ENCODE data around the gene DONSON. TPM values are rescaled to one million over a fixed set of nuclear protein-coding genes. Genes with fewer than 3 reads are reported as not detected.

DONSON gene
- polyA plus RNA-seq, 2 of the 4 experiments (the other 2 are of a cell fraction): 20.7 to 32.0 TPM

DNA sequence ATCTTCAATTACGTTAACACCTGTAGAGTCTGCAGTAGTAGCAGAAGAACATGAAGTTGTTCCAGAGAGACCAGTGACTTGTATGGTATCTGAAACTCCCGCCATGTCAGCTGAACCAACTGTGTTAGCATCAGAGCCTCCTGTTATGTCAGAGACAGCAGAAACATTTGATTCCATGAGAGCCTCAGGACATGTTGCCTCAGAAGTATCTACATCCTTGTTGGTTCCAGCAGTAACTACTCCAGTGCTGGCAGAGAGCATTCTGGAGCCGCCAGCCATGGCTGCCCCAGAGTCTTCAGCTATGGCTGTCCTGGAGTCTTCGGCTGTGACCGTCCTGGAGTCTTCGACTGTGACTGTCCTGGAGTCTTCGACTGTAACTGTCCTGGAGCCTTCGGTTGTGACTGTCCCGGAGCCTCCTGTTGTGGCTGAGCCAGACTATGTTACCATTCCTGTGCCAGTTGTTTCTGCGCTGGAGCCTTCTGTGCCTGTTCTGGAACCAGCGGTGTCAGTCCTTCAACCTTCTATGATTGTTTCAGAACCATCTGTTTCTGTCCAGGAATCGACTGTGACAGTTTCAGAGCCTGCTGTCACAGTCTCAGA lies 35.4 kb downstream of the DONSON start:
- POLR2A ChIA-PET: no interaction called here
- TF ChIP-seq MAZ (IDR thresholded peaks at IDR 0.05; ENCODE audit: borderline replicate concordance, low read depth, low read length) (no peak), CBX8 (IDR thresholded peaks at IDR 0.05) (no peak), HDAC2 (IDR thresholded peaks at IDR 0.05) (no peak), ZSCAN20 (CRISPR knock-in tag; IDR thresholded peaks at IDR 0.05) (no peak), ZFP36 (IDR thresholded peaks at IDR 0.05; ENCODE audit: borderline replicate concordance, partially characterized antibody) (no peak), ZNF302 (CRISPR knock-in tag; IDR thresholded peaks at IDR 0.05) (no peak), NFE2L2 (conservative IDR thresholded peaks at IDR 0.05; ENCODE audit: low read length) (no peak), FOXS1 (CRISPR knock-in tag; IDR thresholded peaks at IDR 0.05) (no peak), ESRRA (IDR thresholded peaks at IDR 0.05; ENCODE audit: borderline replicate concordance, low read length) (no peak), HEYL (CRISPR knock-in tag; IDR thresholded peaks at IDR 0.05) (no peak), POLR2AphosphoS2 (conservative IDR thresholded peaks at IDR 0.05; ENCODE audit: low read length) (no peak)
- TF ChIP-seq, protein P1, sequence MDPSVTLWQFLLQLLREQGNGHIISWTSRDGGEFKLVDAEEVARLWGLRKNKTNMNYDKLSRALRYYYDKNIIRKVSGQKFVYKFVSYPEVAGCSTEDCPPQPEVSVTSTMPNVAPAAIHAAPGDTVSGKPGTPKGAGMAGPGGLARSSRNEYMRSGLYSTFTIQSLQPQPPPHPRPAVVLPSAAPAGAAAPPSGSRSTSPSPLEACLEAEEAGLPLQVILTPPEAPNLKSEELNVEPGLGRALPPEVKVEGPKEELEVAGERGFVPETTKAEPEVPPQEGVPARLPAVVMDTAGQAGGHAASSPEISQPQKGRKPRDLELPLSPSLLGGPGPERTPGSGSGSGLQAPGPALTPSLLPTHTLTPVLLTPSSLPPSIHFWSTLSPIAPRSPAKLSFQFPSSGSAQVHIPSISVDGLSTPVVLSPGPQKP (IDR thresholded peaks at IDR 0.05; ENCODE audit: low read depth, low read length): no peak

DNA sequence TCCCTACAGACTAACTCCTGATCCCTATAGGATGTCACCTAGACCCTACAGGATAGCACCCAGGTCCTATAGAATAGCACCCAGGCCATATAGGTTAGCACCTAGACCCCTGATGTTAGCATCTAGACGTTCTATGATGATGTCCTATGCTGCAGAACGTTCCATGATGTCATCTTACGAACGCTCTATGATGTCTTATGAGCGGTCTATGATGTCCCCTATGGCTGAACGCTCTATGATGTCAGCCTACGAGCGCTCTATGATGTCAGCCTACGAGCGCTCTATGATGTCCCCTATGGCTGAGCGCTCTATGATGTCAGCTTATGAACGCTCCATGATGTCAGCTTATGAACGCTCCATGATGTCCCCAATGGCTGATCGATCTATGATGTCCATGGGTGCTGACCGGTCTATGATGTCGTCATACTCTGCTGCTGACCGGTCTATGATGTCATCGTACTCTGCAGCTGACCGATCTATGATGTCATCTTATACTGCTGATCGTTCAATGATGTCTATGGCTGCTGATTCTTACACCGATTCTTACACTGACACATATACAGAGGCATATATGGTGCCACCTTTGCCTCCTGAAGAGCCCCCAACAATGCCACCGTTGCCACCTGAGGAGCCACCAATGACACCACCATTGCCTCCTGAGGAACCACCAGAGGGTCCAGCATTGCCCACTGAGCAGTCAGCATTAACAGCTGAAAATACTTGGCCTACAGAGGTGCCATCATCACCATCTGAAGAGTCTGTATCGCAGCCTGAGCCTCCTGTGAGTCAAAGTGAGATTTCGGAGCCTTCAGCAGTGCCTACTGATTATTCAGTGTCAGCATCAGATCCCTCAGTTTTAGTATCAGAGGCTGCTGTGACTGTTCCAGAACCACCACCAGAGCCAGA lies 36.1 kb downstream of the DONSON start:
- 96% methylated on average over 22 of the region's 24 CpGs for WGBS (ENCODE audit: missing lambda C conversion rate)
- CTCF ChIA-PET: no interaction called here
- Histone ChIP-seq H3K9me3 (no peaks in the 10 kb centered on the region), H3K27ac (no peak overlapping the region), H3K4me1 (no peaks in the 10 kb centered on the region), H3K4me3 (no peak overlapping the region), H3K4me2 (no peak overlapping the region)
- TF ChIP-seq POLR2AphosphoS2 (conservative IDR thresholded peaks at IDR 0.05; ENCODE audit: low read length) (no peak), ZFP36 (IDR thresholded peaks at IDR 0.05; ENCODE audit: borderline replicate concordance, partially characterized antibody) (no peak), NR3C1 (IDR thresholded peaks at IDR 0.05) (no peak), SMC3 (IDR thresholded peaks at IDR 0.05) (no peak), FOSL2 (IDR thresholded peaks at IDR 0.05) (no peak), FOSL2 (CRISPR knock-in tag; IDR thresholded peaks at IDR 0.05) (no peak)
- TF ChIP-seq, protein P2, sequence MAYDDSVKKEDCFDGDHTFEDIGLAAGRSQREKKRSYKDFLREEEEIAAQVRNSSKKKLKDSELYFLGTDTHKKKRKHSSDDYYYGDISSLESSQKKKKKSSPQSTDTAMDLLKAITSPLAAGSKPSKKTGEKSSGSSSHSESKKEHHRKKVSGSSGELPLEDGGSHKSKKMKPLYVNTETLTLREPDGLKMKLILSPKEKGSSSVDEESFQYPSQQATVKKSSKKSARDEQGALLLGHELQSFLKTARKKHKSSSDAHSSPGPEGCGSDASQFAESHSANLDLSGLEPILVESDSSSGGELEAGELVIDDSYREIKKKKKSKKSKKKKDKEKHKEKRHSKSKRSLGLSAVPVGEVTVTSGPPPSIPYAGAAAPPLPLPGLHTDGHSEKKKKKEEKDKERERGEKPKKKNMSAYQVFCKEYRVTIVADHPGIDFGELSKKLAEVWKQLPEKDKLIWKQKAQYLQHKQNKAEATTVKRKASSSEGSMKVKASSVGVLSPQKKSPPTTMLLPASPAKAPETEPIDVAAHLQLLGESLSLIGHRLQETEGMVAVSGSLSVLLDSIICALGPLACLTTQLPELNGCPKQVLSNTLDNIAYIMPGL (CRISPR knock-in tag; IDR thresholded peaks at IDR 0.05; ENCODE audit: borderline replicate concordance): no peak
- POLR2A ChIA-PET: no interaction called here
- ATAC-seq (no peak; a peak in 2 of 6 replicates), DNase-seq (ENCODE audit: low read depth in 1 of 2, low spot score in 1 of 2) (no peak), FAIRE-seq (no peak)

More for the DNA sequence above, 35.4 kb downstream of the DONSON start:
- ATAC-seq: peak in 1 of 2 experiments; percentile 25; a peak in 2 of 6 replicates
- no peak overlapping the region for H3K4me3 ChIP-seq
- H3K4me2 ChIP-seq: no peak overlapping the region
- CTCF ChIA-PET: no interaction called here
- no peak for FAIRE-seq
- WGBS (ENCODE audit: missing lambda C conversion rate): 92% methylated on average over 12 of the region's 12 CpGs
- no peaks in the 10 kb centered on the region for H3K9me3 ChIP-seq
- no peak for DNase-seq (ENCODE audit: low read depth in 1 of 2, low spot score in 1 of 2)
- H3K27ac ChIP-seq: no peak overlapping the region
- no peaks in the 10 kb centered on the region for H3K4me1 ChIP-seq

DNA sequence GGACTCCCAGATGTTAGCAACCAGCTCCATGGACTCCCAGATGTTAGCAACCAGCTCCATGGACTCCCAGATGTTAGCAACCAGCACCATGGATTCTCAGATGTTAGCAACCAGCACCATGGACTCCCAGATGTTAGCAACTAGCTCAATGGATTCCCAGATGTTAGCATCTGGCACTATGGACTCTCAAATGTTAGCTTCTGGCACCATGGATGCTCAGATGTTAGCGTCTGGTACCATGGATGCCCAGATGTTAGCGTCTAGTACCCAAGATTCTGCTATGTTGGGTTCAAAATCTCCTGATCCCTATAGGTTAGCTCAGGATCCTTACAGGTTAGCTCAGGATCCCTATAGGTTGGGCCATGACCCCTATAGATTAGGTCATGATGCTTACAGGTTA lies 36.8 kb downstream of the DONSON start:
- no peaks in the 10 kb centered on the region for H3K4me1 ChIP-seq
- no peaks in the 10 kb centered on the region for H3K9me3 ChIP-seq
- ChIA-PET POLR2A (interaction anchor here (0.5 kb wide), 1 partner anchor 21 kb away, joined by 4 read pairs; no protein-coding TSS in a partner anchor), CTCF (interaction anchor here (1.2 to 1.3 kb wide), 2 partner anchors 19 to 54 kb away, joined by 3 to 4 read pairs; no protein-coding TSS in a partner anchor)
- H3K27ac ChIP-seq: no peak overlapping the region
- no peak for FAIRE-seq
- no peak for ATAC-seq
- no peak for DNase-seq (ENCODE audit: low read depth in 1 of 2, low spot score in 1 of 2)
- H3K4me2 ChIP-seq: no peak overlapping the region
- no peak overlapping the region for H3K4me3 ChIP-seq
- 94% methylated on average over 2 of the region's 2 CpGs for WGBS (ENCODE audit: missing lambda C conversion rate)
- TF ChIP-seq ZNF302 (CRISPR knock-in tag; IDR thresholded peaks at IDR 0.05) (no peak), HOXA7 (CRISPR knock-in tag; IDR thresholded peaks at IDR 0.05) (no peak), CEBPB (IDR thresholded peaks at IDR 0.05) (no peak), POLR2A (IDR thresholded peaks at IDR 0.05; ENCODE audit: low read length) (no peak), JUNB (IDR thresholded peaks at IDR 0.05) (no peak), RAD21 (conservative IDR thresholded peaks at IDR 0.05 in 1 of 2, IDR thresholded peaks at IDR 0.05 in 1 of 2) (no peak), PHF8 (IDR thresholded peaks at IDR 0.05; ENCODE audit: borderline replicate concordance, low read depth) (no peak), NPAS2 (CRISPR knock-in tag; IDR thresholded peaks at IDR 0.05; ENCODE audit: borderline replicate concordance) (no peak), SREBF2 (IDR thresholded peaks at IDR 0.05) (no peak), BHLHE40 (IDR thresholded peaks at IDR 0.05; ENCODE audit: low read depth, low read length) (no peak), RNF2 (IDR thresholded peaks at IDR 0.05; ENCODE audit: borderline replicate concordance, low read depth) (no peak), FOXS1 (CRISPR knock-in tag; IDR thresholded peaks at IDR 0.05) (no peak), POLR2AphosphoS2 (conservative IDR thresholded peaks at IDR 0.05; ENCODE audit: low read length) (no peak), CBX8 (IDR thresholded peaks at IDR 0.05) (no peak), NR3C1 (IDR thresholded peaks at IDR 0.05) (no peak), RCOR1 (IDR thresholded peaks at IDR 0.05; ENCODE audit: low read depth, low read length) (no peak), CBX2 (IDR thresholded peaks at IDR 0.05; ENCODE audit: borderline replicate concordance, low read depth) (no peak)
- TF ChIP-seq, protein P3, sequence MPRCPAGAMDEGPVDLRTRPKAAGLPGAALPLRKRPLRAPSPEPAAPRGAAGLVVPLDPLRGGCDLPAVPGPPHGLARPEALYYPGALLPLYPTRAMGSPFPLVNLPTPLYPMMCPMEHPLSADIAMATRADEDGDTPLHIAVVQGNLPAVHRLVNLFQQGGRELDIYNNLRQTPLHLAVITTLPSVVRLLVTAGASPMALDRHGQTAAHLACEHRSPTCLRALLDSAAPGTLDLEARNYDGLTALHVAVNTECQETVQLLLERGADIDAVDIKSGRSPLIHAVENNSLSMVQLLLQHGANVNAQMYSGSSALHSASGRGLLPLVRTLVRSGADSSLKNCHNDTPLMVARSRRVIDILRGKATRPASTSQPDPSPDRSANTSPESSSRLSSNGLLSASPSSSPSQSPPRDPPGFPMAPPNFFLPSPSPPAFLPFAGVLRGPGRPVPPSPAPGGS (IDR thresholded peaks at IDR 0.05): no peak
